ENCODE results near the gene PDSS2. TPM values are rescaled to one million over a fixed set of nuclear protein-coding genes. Genes with fewer than 3 reads are reported as not detected.

PDSS2 gene
- total and polyA plus RNA-seq, 11 donors, result 7.2 to 24.4 (median 14.4) TPM

GRCh38 chr6:107108201-107108890 lies 351.0 kb downstream of the PDSS2 start:
- intact Hi-C loops (cut with DNase I), result no loop called here
- no peak for TF ChIP-seq CTCF (IDR thresholded peaks at IDR 0.05)
- TF ChIP-seq POLR2A (IDR thresholded peaks at IDR 0.05), result no peak
- Histone ChIP-seq H3K27me3 (no peaks in the 10 kb centered on the region), H3K36me3 (no peaks in the 10 kb centered on the region), H3K9me3 (no peaks in the 10 kb centered on the region), H3K4me1 (peaks cover 0 to 3% (median 0%) of the 10 kb centered on the region in 12 donors), H3K4me3 (no peak overlapping the region), H3K27ac (peak overlapping the region in 1 of 12 donors; percentile 37)
- ATAC-seq, result no peak
- DNase-seq, result no peak
- 86 to 91% (median 90%) methylated on average over 17 of the region's 17 CpGs for WGBS, 4 donors

GRCh38 chr6:107107791-107108190 lies 351.6 kb downstream of the PDSS2 start:
- Histone ChIP-seq H3K4me3 (no peak overlapping the region), H3K4me1 (peaks cover 0 to 3% (median 0%) of the 10 kb centered on the region in 12 donors), H3K36me3 (no peaks in the 10 kb centered on the region), H3K27me3 (no peaks in the 10 kb centered on the region), H3K9me3 (no peaks in the 10 kb centered on the region), H3K27ac (no peak overlapping the region)
- whole genome bisulfite sequencing, 4 donors, result 77 to 85% (median 82%) methylated on average over 4 of the region's 4 CpGs
- no peak for ATAC-seq
- intact Hi-C loops (cut with DNase I), result no loop called here
- no peak for DNase-seq
- TF ChIP-seq POLR2A (IDR thresholded peaks at IDR 0.05), result no peak
- no peak for TF ChIP-seq CTCF (IDR thresholded peaks at IDR 0.05)

GRCh38 chr6:107106165-107106564 lies 353.2 kb downstream of the PDSS2 start:
- ATAC-seq (no peak), DNase-seq (no peak)
- H3K36me3 ChIP-seq, result no peaks in the 10 kb centered on the region
- H3K27ac ChIP-seq, result no peak overlapping the region
- intact Hi-C loops (cut with DNase I), result no loop called here
- 72 to 82% (median 80%) methylated on average over 3 of the region's 3 CpGs for WGBS, 4 donors
- no peaks in the 10 kb centered on the region for H3K9me3 ChIP-seq
- TF ChIP-seq CTCF (IDR thresholded peaks at IDR 0.05) (no peak), POLR2A (IDR thresholded peaks at IDR 0.05) (no peak)
- H3K4me1 ChIP-seq, result peaks cover 0 to 10% (median under 1%) of the 10 kb centered on the region in 12 donors
- no peaks in the 10 kb centered on the region for H3K27me3 ChIP-seq
- H3K4me3 ChIP-seq, result no peak overlapping the region

- no peaks in the 10 kb centered on the region for H3K9me3 ChIP-seq
- no peak for TF ChIP-seq CTCF (IDR thresholded peaks at IDR 0.05)
- TF ChIP-seq POLR2A (IDR thresholded peaks at IDR 0.05), result no peak
- DNase-seq (no peak), ATAC-seq (no peak)
- peaks cover 0 to 15% (median 2%) of the 10 kb centered on the region in 12 donors for H3K4me1 ChIP-seq
- H3K27ac ChIP-seq, result no peak overlapping the region
- no peaks in the 10 kb centered on the region for H3K27me3 ChIP-seq
- no peaks in the 10 kb centered on the region for H3K36me3 ChIP-seq
- intact Hi-C loops (cut with DNase I), result no loop called here
- 61 to 78% (median 72%) methylated on average over 6 to 7 of the region's 7 CpGs for WGBS, 4 donors
- no peak overlapping the region for H3K4me3 ChIP-seq
Measured at GRCh38 chr6:107105511-107106116, 353.8 kb downstream of the PDSS2 start.

All from heart left ventricle (tissue), 16 donors.